Ovary (tissue), 9 donors: ENCODE results near the gene VCL. TPM values are rescaled to one million over a fixed set of nuclear protein-coding genes. Genes with fewer than 3 reads are reported as not detected.

Experiments used
- DNase-seq, 5 donors: peaks; one replicate each; pipeline ENCODE4 v3.0.0-alpha.2; 2019 to 2020
- H3K27ac ChIP-seq, 2 donors: fragments of 200-600 bp; one replicate each; pipeline versions ENCODE4 v1.5.1 to v1.8.0; 2019 to 2022
- H3K27me3 ChIP-seq: fragments of 200-600 bp; one replicate; pipeline ENCODE4 v1.8.0; 2022
- H3K36me3 ChIP-seq: fragments of 200-600 bp; sonication (generic); one replicate; pipeline ENCODE4 v1.5.1; 2019
- H3K4me1 ChIP-seq: one replicate; pipeline ENCODE4 v1.8.1; 2013; ENCODE audit warnings: mild to moderate bottlenecking, moderate library complexity; ENCODE audit not compliant: insufficient read depth
- H3K4me3 ChIP-seq: fragments of 200-600 bp; sonication (generic); one replicate; pipeline ENCODE4 v1.5.1; 2017
- H3K9me3 ChIP-seq, 2 donors: fragments of 200-600 bp in 1 of 2; sonication (generic) in 1 of 2; one replicate each; pipeline versions ENCODE4 v1.5.1 to v1.8.1; 2013 to 2019; ENCODE audit warnings: mild to moderate bottlenecking in 1 of 2, moderate library complexity in 1 of 2
- CTCF ChIP-seq, 3 donors: fragments of 450-650 bp in 2 of 3; fragments of 200-600 bp in 1 of 3; IDR thresholded peaks; one replicate each; pipeline versions ENCODE4 v1.5.1 to v1.8.0; 2016 to 2022; ENCODE audit warnings: antibody characterized with exemption in 3 of 3, mild to moderate bottlenecking in 1 of 3
- EP300 ChIP-seq: sonication (generic); formaldehyde crosslinking; IDR thresholded peaks from one replicate; pipeline ENCODE4 v1.6.1; 2017; ENCODE audit warnings: antibody characterized with exemption
- POLR2A ChIP-seq: fragments of 450-650 bp; IDR thresholded peaks from one replicate; pipeline ENCODE4 v1.6.1; 2017; ENCODE audit warnings: antibody characterized with exemption, mild to moderate bottlenecking, moderate library complexity
- WGBS, 3 donors: extraction: QIAGEN DNeasy Blood & Tissue Kit in 1 of 3; methylation state at CpG; one replicate each; pipeline versions ENCODE4 v1.1.5 to v1.1.7; 2013 to 2017; 5-methylcytosine and 5-hydroxymethylcytosine counted together
- intact Hi-C, 4 donors: fragments of 100-400 bp; cut with DNase I; formaldehyde crosslinking; loops; one replicate each; pipeline versions ENCODE4 v1.11.0 to v1.15.1; 2022 to 2023
- polyA plus RNA-seq, 2 donors: library from polyadenylated mRNA; stranded (reverse); fragments of 200-250 nt in 1 of 2; fragments of 350-450 nt in 1 of 2; fragmentation: Illumina TruSeq in 1 of 2; extraction: RNeasy Lipid Tissue Mini Kit (QIAGEN cat#74804) in 1 of 2; gene quantifications; one replicate each; pipeline ENCODE4 v1.2.3, GENCODE V29; 2013 to 2014
- total RNA-seq, 7 donors: library from RNA; depleted of rRNA in 2 of 7; stranded (reverse); fragments of >200 nt in 2 of 7; fragmentation: NEBNext Ultra II Directional in 3 of 7; extraction: Animal tissue kit (Norgen Biotek cat#: 25700) in 3 of 7; gene quantifications; one replicate each; pipeline versions ENCODE4 v1.1.0 to v1.2.4, GENCODE V29; 2016 to 2023
- donor health status: DM: no; HTN: no; CAD: no; lungs with moderate emphysema.
- donor health status: DM: no; HTN: no; CAD: no.
- donor health status: Bipolar disorder and iron deficiency.
- donor health status: DM: yes; HTN: yes; CAD: no.
- donor health status: DM: no; HTN: no; CAD: no.
- donor health status: DM: yes; HTN: yes; CAD: no.

Gene VCL
- total and polyA plus RNA-seq, 9 donors: 43.3 to 189 (median 114) TPM

- TF ChIP-seq POLR2A (no peak), EP300 (no peak), CTCF (IDR thresholded peaks at IDR 0.05) (no peak)
Observed at GRCh38 chr10:74079936-74080590, 82.1 kb downstream of the VCL start.

GRCh38 chr10:74081192-74081803 lies 83.4 kb downstream of the VCL start:
- 53 to 57% (median 53%) methylated on average over 4 of the region's 4 CpGs for WGBS, 3 donors
- no peaks in the 10 kb centered on the region for H3K9me3 ChIP-seq
- H3K4me3 ChIP-seq: no peak overlapping the region
- intact Hi-C loops: loop anchor here in 2 of 4 donors (5.0 kb wide), 2 partner anchors 189 to 194 kb away; no protein-coding TSS in a partner anchor
- TF ChIP-seq CTCF (IDR thresholded peaks at IDR 0.05): peak; percentile 41 to 70 (median 57)
- no peak for TF ChIP-seq POLR2A
- no peak overlapping the region for H3K27ac ChIP-seq
- DNase-seq: peak in 3 of 5 donors; percentile 32 to 53 (median 44)
- H3K27me3 ChIP-seq: no peaks in the 10 kb centered on the region
- no peaks in the 10 kb centered on the region for H3K36me3 ChIP-seq
- H3K4me1 ChIP-seq: no peaks in the 10 kb centered on the region

More at GRCh38 chr10:74079936-74080590, 82.1 kb downstream of the VCL start:
- Histone ChIP-seq H3K4me1 (no peaks in the 10 kb centered on the region), H3K9me3 (no peaks in the 10 kb centered on the region), H3K27ac (no peak overlapping the region), H3K27me3 (no peaks in the 10 kb centered on the region), H3K36me3 (no peaks in the 10 kb centered on the region), H3K4me3 (no peak overlapping the region)
- 69 to 79% (median 75%) methylated on average over 2 of the region's 2 CpGs for WGBS, 3 donors
- intact Hi-C loops: loop anchor here in 3 of 4 donors (5.0 kb wide), 2 partner anchors 188 to 193 kb away; no protein-coding TSS in a partner anchor
- DNase-seq: no peak

GRCh38 chr10:74081941-74082718 lies 84.2 kb downstream of the VCL start:
- H3K36me3 ChIP-seq: no peaks in the 10 kb centered on the region
- intact Hi-C loops: loop anchor here in 2 of 4 donors (5.0 kb wide), 2 partner anchors 190 to 195 kb away; no protein-coding TSS in a partner anchor
- H3K9me3 ChIP-seq: no peaks in the 10 kb centered on the region
- H3K4me1 ChIP-seq: no peaks in the 10 kb centered on the region
- TF ChIP-seq POLR2A: no peak
- TF ChIP-seq CTCF (IDR thresholded peaks at IDR 0.05): no peak
- TF ChIP-seq EP300: no peak
- 64 to 86% (median 65%) methylated on average over 5 of the region's 5 CpGs for WGBS, 3 donors
- no peak overlapping the region for H3K4me3 ChIP-seq
- DNase-seq: no peak
- H3K27ac ChIP-seq: no peak overlapping the region
- H3K27me3 ChIP-seq: no peaks in the 10 kb centered on the region

GRCh38 chr10:74083304-74083703 lies 85.4 kb downstream of the VCL start:
- Histone ChIP-seq H3K4me1 (no peaks in the 10 kb centered on the region), H3K36me3 (no peaks in the 10 kb centered on the region), H3K4me3 (no peak overlapping the region), H3K27ac (no peak overlapping the region), H3K27me3 (no peaks in the 10 kb centered on the region), H3K9me3 (no peaks in the 10 kb centered on the region)
- 93 to 94% (median 94%) methylated on average over 2 of the region's 2 CpGs for WGBS, 3 donors
- TF ChIP-seq CTCF (IDR thresholded peaks at IDR 0.05) (no peak), POLR2A (no peak), EP300 (no peak)
- DNase-seq: no peak
- intact Hi-C loops: loop anchor here in 2 of 4 donors (5.0 kb wide), 2 partner anchors 191 to 196 kb away; no protein-coding TSS in a partner anchor
